Suppressor macrophage treated with lipopolysaccharide for 1 hour (primary cell): ENCODE measurements around the gene CAV1.
"Not testable (repeated sequence)": the region's sequence is repeated elsewhere in the genome, so short reads cannot be mapped to it uniquely, and the experiment has no call there.

Experiments
- DNase-seq, 3 donors: peaks; one replicate each; pipeline ENCODE4 v3.0.0-alpha.2; 2020 to 2022

Gene CAV1

GRCh38 chr7:116583653-116584052 lies 58.8 kb downstream of the CAV1 start:
- DNase-seq = peak; percentile 12 to 38 (median 28)

GRCh38 chr7:116584721-116585120 lies 59.9 kb downstream of the CAV1 start:
- DNase-seq = no peak

- DNase-seq = no peak
Measured at GRCh38 chr7:116585392-116585791, 60.6 kb downstream of the CAV1 start.

- DNase-seq = no peak
Measured at GRCh38 chr7:116585967-116586366, 61.1 kb downstream of the CAV1 start.

- not testable (repeated sequence) for DNase-seq
Measured at GRCh38 chr7:116587200-116587599, 62.4 kb downstream of the CAV1 start.

- peak; percentile 26 to 51 (median 39) for DNase-seq
Measured at GRCh38 chr7:116588225-116588624, 63.4 kb downstream of the CAV1 start.

- peak; percentile 67 to 83 (median 83) for DNase-seq
Measured at GRCh38 chr7:116588641-116589594, 64.1 kb downstream of the CAV1 start.

- peak; percentile 34 to 74 (median 69) for DNase-seq
Measured at GRCh38 chr7:116591202-116592040, 66.6 kb downstream of the CAV1 start.

- no peak for DNase-seq
Measured at GRCh38 chr7:116592041-116592355, 67.2 kb downstream of the CAV1 start.

GRCh38 chr7:116592445-116592844 lies 67.6 kb downstream of the CAV1 start:
- peak; percentile 38 to 43 (median 41) for DNase-seq

GRCh38 chr7:116593359-116594075 lies 68.7 kb downstream of the CAV1 start:
- DNase-seq = no peak

- DNase-seq = no peak
Measured at GRCh38 chr7:116595063-116595462, 70.2 kb downstream of the CAV1 start.

- no peak for DNase-seq
Measured at GRCh38 chr7:116597384-116597783, 72.5 kb downstream of the CAV1 start.

GRCh38 chr7:116598278-116598677 lies 73.4 kb downstream of the CAV1 start:
- no peak for DNase-seq

- no peak for DNase-seq
Measured at GRCh38 chr7:116598861-116599260, 74.0 kb downstream of the CAV1 start.

GRCh38 chr7:116601426-116601825 lies 76.6 kb downstream of the CAV1 start:
- DNase-seq = no peak

GRCh38 chr7:116607299-116607698 lies 82.5 kb downstream of the CAV1 start:
- DNase-seq = no peak

- peak; percentile 35 to 70 (median 69) for DNase-seq
Measured at GRCh38 chr7:116610210-116610609, 85.4 kb downstream of the CAV1 start.

GRCh38 chr7:116610721-116611120 lies 85.9 kb downstream of the CAV1 start:
- no peak for DNase-seq
